HG02870 (cell line): Measurements from ENCODE around the gene CPSF2.

Experiments
- ATAC-seq: cut with Tn5 transposase; IDR thresholded peaks from one replicate; pipeline ENCODE4 v1.9.1; 2021; ENCODE audit warnings: mild to moderate bottlenecking, moderate library complexity; ENCODE audit not compliant: unreplicated experiment

Gene CPSF2

DNA sequence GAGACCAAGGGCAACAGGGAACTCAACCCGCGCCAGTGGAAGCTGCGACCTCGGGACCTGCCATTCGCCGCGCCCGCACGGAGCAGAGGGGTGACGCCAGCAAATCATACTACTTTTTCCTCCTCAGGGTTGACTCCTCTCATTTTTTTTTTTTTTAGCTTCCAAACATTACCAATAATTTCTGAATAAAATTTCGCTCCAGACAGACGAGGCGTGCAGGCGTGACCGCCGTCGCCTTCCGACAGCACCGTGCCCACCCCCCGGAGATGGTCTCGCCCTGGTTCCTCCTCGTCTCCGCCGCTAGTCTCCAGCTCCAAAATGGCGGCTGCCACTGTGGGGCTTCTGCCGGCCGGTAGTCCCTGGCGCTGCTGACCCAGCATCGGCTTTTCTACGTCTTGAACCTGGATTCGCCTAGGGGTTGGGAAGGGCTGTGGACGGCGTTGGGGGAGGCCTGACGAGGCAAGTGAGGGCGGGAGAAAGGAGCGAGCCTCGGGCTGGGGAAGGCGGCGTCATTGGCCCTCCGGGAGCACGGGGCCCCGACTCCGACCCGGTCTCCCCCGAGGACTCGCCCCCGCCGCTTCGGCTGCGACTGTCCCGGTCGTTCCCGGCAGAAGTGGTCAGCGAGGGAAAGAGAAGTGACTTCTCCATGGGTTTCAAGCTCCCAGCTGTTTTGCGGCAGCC lies at the start of gene CPSF2, which contains the start of gene NDUFB1:
CPSF2 (plus strand) TSS at position 300 of the 681 bp plus-strand sequence. CDS start 9,016 bp downstream, outside the sequence.
NDUFB1 (minus strand) TSS at position 37 of the 681 bp plus-strand sequence. CDS start 4,069 bp downstream, outside the sequence.
- ATAC-seq: peak; percentile 75

DNA sequence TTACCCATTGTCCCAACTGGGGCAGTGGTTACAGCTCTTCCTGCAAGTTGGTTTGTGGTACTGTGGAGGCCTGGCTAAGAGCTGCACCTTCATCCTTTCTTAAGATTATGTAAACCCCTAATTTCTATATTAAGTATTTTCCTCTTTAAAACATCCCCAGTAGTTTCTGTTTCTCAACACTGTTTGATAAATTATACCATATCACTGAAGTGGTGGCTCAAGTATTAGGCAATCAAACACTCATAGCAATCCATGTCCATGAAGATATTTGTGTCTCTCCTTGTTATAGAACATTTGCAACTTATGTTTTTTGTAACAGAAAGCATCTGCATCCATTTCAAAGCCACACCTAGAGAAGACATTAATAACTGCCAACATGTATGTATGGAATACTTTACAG lies 47.2 kb upstream of the CPSF2 start:
- ATAC-seq: no peak

DNA sequence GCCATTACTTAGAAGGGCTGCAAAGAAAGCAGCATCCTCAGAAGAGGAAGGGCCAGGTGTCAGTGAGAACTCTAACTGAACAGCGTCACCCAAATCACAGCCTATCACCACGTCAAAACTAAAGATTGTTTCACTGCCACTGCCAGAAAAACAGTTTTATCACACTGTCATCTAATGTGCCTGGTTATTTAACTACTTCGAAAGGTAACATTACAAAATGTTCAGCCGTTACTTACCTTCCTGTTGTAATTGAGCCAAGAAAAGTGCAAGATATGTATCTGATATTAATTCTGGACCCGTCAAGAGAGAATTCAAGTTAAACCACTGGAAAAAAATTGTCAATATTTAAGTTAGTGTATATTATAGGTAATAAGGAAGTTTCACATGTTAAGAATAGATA lies 33.3 kb upstream of the CPSF2 start:
- no peak for ATAC-seq

DNA sequence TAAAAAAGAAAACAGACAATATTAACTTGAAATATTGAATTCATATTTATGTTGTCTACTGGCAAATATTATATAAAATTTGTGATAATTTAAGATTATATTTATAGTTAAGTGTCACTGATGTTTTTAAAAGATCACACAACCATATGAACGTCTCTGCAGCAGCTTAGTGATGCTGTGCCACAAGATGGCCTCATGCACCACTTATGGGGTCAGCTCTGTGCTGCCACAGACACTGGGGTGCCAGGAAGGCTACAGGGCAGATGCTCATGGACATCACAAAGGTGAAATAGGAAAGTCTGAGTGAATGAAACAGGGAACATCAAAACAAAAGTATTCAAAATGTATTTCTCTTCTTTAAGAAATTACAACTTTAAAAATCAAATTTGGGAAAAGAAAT lies 28.4 kb upstream of the CPSF2 start:
- no peak for ATAC-seq

DNA sequence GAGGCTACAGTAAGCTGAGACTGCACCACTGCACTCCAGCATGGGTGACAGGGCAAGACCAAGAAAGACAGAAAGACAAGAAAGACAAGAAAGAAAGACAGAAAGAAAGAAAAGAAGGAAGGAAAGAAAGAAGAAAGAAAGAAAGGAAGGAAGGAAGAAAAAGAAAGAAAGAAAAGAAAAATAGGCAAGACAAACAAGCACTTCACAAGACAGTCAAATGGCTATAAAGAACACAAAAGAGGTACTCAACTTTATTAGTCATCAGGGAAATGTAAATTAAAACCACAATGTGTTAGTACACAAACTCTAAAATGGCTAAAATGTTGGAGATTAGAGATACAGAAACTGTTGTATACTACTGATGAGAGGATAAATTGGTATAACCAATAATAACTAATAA lies 22.0 kb upstream of the CPSF2 start:
- ATAC-seq: no peak

DNA sequence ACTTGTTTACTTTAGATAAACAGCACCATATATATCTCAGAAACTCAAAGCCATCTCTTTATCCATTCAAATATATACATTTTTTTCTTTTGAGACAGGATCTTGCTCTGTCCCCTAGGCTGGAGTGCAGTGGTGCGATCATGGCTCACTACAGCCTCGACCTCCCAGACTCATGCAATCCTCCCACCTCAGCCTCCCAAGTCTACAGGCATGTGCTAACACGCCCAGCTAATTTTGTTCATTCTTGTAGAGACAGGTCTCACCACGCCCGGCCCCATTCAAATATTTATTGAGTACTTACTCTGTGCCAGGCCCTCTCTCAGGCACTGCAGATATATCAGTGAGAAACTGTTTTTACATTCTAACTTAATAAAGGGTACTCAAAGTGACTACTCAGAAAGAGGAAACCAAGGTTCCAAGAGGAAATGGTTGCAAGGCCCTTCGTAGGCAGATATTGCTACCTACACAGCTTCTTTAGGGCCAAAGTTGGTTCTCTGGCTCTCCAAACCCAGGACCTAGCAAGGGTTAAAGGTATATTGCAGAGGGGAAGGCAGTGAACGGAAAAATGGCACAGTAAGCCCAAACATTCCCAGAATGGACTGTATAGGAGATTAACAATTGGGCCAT lies 18.3 kb upstream of the CPSF2 start:
- no peak for ATAC-seq

DNA sequence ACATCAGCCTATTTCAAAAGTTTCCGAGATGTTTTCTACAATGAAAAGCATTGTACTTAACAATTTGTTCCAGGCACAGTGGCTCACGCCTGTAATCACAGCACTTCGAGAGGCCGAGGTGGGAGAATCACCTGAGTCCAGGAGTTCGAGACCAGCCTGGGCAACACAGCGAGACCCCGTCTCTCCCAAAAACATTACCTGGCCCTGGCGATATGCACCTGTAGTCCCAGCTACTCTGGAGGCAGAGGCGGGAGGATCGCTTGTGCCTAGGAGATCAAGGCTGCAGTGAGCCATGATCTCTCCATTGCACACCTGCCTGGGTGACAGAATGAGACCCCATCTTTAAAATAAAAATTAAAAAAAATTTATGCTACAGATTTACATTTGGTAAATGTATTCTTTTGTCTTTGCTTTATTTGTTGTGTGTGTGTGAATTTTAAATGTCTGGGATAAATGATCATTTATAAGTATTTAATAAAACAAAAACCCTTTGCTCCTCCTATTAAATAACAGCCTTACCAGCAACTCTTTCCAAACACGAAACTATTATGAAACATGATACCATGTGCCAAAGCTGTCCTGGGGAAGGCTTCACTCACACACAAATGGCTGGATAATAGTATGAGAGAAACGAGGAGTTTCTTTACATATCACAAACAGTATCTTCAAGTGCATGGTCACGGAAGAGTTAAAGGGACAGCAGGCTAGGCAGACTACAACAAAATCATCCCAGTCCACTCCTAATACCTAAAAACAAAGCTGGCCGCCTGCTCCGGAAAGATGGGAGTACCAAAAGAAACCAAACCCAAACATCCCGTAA lies 16.5 kb upstream of the CPSF2 start:
- no peak for ATAC-seq

DNA sequence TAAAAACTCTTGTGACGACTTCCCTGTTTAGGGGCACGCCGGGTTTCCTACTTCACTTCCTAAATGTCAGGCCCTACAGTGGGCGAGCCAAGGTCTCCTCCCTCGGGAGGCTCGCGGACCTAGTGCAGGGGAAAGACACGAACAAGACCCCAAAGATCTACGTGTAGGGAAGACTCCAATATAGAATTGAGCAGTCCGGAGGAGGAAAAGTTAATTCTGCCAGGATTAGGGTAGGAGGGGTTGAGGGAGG lies 16.0 kb upstream of the CPSF2 start:
- peak; percentile 21 for ATAC-seq

DNA sequence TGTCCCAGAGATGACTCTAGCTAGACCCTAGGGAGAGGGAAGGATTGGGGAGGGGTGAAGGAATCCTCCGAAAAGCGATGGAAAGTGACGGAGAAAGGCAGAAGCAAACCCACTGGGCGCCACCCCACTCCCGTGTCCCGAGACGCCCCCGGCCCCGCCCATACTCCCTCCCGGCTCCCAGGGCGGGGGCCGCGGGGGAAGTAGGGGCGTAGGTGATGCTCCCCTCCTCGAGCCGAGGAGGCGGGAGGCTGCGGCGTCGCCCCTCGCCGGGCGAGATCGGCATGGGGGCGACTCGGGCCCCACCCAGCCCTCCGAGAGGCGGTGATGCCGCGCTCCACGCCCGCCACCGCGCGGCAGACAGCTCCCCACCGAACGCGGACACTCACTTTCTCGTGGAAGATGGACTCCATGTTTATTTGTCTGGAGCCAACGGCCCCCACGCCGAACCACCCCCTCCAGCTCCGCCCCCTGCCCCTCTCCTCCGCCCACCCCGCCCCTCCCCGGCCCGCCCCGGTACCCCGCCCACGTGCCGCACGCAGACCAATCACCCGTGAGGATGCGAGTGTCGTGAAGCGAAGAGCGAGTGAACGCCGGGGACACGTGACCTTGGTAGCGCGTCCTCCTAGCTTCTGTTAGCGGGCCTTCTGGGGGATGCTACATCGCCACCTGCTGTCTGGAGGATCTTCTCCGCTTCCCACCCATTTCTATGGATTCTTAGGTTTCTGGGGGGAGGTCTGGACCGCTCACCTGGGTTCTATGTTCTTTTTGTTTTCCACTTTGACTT lies 15.4 kb upstream of the CPSF2 start, which contains the start of gene ATXN3:
ATXN3 (minus strand) TSS at position 440 of the 784 bp plus-strand sequence; CDS start at position 410, 30 bp downstream.
- ATAC-seq: peak; percentile 81

DNA sequence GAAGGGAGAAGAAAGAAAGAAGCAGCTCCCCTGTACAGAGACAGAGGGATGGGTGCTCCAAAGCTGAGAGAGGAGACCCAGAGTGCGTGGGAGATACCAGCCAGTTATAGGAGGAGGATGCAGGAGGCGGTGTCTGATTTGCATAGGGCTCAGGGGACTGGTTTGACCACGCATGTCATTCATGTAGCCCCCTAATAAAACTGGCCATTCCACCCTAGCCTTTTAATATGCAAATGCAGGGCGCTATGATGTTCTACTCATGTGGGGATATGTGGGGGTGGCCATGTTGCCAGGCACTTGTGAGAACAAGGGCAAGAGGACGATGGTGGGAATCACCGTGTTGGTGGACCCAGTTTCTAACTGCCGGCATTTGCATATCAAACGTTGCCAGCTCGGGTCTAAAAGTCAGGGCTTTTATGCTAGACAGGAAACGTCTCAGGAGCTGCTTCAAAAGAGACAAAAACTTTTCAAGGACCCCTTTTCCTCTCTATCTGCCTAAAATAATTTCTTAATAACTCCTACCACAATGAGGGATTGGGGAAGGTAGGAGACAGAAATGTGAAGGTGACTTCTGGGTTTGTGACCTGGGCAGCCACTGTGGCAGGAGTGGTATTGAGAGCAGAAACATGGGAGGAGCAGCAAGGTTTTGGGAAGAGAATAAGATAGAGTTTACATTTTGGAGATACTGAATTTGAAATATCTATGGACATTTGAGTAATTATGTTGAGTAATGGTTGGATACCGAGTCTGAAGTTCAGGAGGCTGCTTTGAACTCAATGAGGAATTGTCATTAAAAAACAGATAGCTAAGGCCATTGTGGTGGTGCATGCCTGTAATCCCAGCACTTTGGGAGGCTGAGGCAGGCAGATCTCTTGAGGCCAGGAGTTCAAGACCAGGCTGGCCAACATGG lies 13.2 kb upstream of the CPSF2 start:
- ATAC-seq: no peak

DNA sequence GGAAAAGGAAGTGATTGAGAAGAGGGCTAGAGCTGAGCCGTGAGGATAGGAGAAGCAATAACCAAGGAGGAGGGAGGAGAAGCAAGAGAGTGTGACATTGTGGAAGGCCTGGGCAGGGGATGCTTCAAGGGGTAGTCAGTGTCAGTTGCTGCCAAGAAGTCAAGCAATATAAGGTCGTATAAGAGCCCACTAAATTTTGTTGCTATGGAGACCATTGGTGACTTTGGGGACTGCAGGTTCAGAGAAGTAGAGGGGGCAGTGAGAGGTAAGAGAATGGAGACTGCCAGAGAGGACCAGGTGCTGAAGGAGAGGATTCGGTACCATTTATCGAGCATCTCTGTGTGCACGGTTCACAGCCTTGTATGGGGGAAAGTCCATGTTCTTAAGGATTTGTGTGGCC lies 12.3 kb upstream of the CPSF2 start:
- no peak for ATAC-seq

DNA sequence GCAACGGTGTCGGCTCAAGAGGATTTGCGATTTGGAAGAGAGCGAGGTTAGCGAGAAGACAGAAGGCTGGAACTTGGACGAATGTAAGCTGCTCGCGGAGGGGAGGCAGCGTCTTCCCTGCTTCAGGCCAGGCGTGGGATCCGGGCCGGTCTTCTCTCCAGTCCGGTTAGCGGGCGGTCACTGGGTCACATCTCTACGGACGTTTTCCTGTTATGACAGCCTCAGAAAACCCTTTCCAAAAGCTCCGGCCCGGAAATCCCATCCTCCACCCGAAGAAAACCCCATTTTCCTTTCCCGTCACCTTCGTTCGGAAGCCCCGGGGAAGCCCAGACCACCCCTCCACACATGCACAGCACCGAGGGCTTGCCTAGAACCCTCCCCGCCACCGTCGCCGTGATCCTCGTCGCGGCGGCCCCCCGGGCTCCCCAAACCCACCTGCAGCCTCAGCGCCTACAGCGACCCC lies 531 bp upstream of the CPSF2 start:
- peak; percentile 10 for ATAC-seq

DNA sequence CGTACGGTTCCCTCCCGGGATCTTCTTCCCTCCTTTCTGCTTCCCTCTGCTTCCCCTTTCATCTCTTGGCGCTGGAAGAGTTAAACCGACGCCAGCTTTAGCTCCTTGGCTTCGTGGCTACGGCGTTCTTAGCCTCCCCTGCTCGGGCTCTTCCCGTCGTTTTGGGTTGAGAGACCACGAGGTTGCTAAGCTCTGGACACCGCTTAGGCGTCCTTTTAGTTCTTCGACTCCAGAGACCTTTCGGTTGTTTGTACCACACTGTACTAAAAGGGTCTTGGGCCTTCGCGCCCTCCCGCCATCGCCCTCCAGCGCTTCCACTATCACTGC lies 545 bp downstream of the CPSF2 start:
- peak; percentile 24 for ATAC-seq

DNA sequence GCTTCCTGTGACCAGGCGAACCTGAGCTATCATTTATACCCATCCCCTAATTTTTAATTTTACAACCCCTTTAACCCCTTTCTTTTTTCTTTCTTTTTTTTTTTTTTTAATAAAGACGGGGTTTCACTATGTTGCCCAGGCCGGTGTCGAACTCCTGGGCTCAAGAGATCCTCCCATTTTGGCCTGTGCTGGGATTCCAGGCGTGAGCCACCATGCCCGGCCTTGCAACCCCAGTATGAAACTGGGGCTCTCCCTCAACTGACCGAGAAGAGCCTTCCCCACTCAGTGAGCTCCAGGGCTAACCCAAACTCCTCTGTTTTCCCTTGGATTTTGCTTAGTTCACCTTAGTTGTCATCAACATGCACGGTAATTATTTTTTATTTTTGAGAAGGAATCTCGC lies 992 bp downstream of the CPSF2 start:
- ATAC-seq: no peak

DNA sequence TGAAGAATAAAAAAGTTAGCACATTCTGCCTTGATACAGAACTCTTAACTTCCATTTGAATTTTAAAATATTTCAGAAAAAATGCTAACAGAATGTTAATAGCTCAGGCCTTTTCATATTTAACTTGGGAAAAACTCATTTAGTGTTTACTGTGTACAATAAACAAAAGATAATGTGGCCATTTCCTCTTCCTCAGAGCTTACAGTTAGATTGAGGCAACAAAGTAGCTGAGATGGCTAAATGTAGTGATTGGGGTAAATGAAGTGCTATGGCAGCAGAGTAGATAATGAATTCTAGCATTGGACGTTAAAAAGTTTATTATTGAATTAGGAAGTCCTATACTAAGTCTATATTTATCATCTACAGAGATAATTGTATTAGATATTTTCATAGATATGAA lies 12.7 kb downstream of the CPSF2 start:
- ATAC-seq: no peak

DNA sequence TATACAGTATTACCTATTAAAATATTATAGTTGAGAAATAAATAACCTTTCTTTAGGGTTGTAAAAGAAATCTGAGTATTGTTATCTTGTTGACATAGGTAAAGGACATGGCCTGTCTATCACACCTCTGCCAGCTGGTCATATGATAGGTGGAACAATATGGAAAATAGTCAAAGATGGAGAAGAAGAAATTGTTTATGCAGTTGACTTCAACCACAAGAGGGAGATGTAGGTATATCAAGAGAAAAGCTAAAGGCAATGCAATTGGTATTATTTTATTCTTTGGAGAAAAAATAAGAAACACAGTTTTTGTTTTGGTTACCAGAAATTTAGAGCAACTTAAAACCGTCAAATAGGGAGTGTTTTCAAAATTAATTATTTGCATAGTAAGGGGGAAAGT lies 13.5 kb downstream of the CPSF2 start:
- no peak for ATAC-seq

DNA sequence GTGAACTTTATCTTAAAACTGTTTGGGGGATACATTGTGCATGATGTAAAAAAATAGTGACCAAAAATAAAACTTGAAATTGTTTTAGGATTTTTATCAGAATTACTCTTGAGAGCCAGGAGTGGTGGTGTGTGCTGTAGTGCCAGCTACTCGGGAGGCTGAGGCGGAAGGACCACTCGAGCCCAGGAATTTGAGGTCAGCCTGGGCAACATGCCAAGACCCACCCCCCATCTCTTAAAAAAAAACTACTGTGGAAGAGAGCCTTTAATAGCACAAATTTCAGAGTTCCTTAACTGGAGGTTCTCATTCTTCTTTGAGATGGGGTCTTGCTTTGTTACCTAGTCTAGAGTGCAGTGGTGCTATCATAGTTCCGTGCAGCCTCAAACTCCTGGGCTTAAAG lies 21.5 kb downstream of the CPSF2 start:
- ATAC-seq: no peak

DNA sequence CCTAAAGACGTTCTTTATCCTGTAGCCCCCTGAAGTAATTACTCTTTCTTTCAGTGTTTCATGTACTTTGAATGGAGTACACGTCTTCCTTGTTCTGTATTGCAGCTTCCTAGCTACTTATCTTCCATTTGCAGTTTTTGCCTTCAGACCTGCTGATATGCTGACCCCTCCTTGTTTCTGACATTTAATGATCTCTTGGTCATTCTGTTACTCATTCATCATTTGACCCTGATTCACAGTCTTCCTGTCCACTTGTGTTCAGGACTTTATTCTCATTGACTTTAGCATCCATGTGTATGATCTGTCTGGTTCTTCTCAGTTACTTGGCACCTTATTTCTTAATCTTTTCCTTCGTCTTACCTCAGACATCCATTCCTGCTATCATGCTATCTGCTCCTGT lies 22.2 kb downstream of the CPSF2 start:
- ATAC-seq: no peak

DNA sequence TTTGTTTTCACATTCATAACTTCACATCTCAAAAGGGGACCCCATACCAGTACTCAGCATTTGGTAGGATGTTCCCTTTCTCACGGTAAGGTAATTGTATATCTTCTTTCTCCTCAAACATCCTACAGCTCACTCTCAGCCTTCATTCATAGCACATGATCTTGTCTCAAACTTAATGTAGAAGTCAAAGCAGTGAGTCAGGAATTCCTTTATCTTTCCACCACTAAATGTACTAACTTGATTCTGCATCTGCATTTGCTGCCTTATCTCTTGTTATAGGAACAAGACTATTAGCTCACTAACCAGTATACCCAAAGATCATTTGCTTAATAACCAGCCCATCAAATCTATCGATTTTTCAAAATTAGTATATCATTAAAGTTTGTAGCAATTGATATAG lies 22.9 kb downstream of the CPSF2 start:
- ATAC-seq: no peak

DNA sequence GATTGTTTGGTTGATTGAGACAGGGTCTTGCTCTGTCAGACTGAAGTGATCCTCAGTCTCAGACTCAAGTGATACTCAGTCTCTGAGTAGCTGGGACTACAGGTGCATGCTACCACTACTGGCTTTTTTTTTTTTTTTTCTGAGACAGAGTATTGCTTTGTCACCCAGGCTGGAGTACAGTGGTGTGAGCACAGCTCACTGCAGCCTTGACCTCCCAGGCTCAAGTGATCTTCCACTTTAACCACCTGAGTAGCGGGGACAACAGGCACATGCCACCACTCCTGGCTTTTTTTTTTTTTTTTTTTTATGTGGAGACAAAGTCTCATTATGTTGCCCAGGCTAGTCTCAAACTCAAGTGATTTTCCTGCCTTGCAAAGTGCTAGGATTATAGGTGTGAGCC lies 31.8 kb downstream of the CPSF2 start:
- ATAC-seq: no peak
